Glutamatergic neuron (in vitro differentiated cells): Measurements from ENCODE around the gene JAG1. TPM values are rescaled to one million over a fixed set of nuclear protein-coding genes. Genes with fewer than 3 reads are reported as not detected.

Experiments used
- DNase-seq: peaks from one replicate; pipeline ENCODE4 v3.0.0; 2022
- H3K27ac Mint-ChIP-seq: one replicate; pipeline ENCODE4 v1.8.0; 2020; ENCODE audit warnings: mild to moderate bottlenecking, mixed read lengths, inconsistent platforms; ENCODE audit not compliant: unreplicated experiment
- H3K27me3 Mint-ChIP-seq: one replicate; pipeline ENCODE4 v1.8.0; 2020; ENCODE audit warnings: mild to moderate bottlenecking, moderate library complexity, mixed read lengths, inconsistent platforms; ENCODE audit not compliant: unreplicated experiment
- H3K36me3 Mint-ChIP-seq: one replicate; pipeline ENCODE4 v1.8.0; 2020; ENCODE audit warnings: mild to moderate bottlenecking, mixed read lengths, inconsistent platforms; ENCODE audit not compliant: unreplicated experiment
- H3K4me1 Mint-ChIP-seq: one replicate; pipeline ENCODE4 v1.8.0; 2020; ENCODE audit warnings: mild to moderate bottlenecking, low read depth, mixed read lengths, inconsistent platforms; ENCODE audit not compliant: unreplicated experiment
- H3K4me3 Mint-ChIP-seq: one replicate; pipeline ENCODE4 v1.8.0; 2020; ENCODE audit warnings: mild to moderate bottlenecking, mixed read lengths, inconsistent platforms; ENCODE audit not compliant: unreplicated experiment
- H3K9me3 Mint-ChIP-seq: one replicate; pipeline ENCODE4 v1.8.0; 2020; ENCODE audit warnings: mild to moderate bottlenecking, moderate library complexity, mixed read lengths, inconsistent platforms; ENCODE audit not compliant: unreplicated experiment
- CTCF ChIP-seq: fragments of 200-600 bp; sonication (generic); IDR thresholded peaks from one replicate; pipeline ENCODE4 v1.5.0; 2021; ENCODE audit not compliant: partially characterized antibody, unreplicated experiment
- total RNA-seq: library from RNA; stranded (reverse); fragmentation: NEBNext Ultra II Directional; extraction: Animal tissue kit (Norgen Biotek cat#: 25700); gene quantifications from one replicate; pipeline ENCODE4 v1.2.1, GENCODE V29; 2021; ENCODE audit not compliant: unreplicated experiment

The JAG1 gene
- total RNA-seq, 1 donor from 2014 or later, result 11.4 TPM

GRCh38 chr20:10708351-10709185, 34.8 kb upstream of the JAG1 start:
- no peaks in the 10 kb centered on the region for H3K27me3 Mint-ChIP-seq
- no peaks in the 10 kb centered on the region for H3K9me3 Mint-ChIP-seq
- peaks cover 10% of the 10 kb centered on the region for H3K4me1 Mint-ChIP-seq
- no peaks in the 10 kb centered on the region for H3K36me3 Mint-ChIP-seq
- no peak for DNase-seq
- no peak overlapping the region for H3K27ac Mint-ChIP-seq
- TF ChIP-seq CTCF, result no peak
- H3K4me3 Mint-ChIP-seq, result no peak overlapping the region

- Mint-ChIP-seq H3K4me1 (peaks cover 4% of the 10 kb centered on the region), H3K36me3 (no peaks in the 10 kb centered on the region)
These were observed 34.0 kb upstream of the JAG1 start for GRCh38 chr20:10707791-10708190.

GRCh38 chr20:10707068-10707467, 33.3 kb upstream of the JAG1 start:
- H3K27me3 Mint-ChIP-seq, result no peaks in the 10 kb centered on the region
- no peak for DNase-seq
- peaks cover under 1% of the 10 kb centered on the region for H3K4me1 Mint-ChIP-seq
- TF ChIP-seq CTCF, result no peak
- H3K4me3 Mint-ChIP-seq, result no peak overlapping the region
- no peaks in the 10 kb centered on the region for H3K9me3 Mint-ChIP-seq
- no peaks in the 10 kb centered on the region for H3K36me3 Mint-ChIP-seq
- H3K27ac Mint-ChIP-seq, result no peak overlapping the region

More at GRCh38 chr20:10707791-10708190, 34.0 kb upstream of the JAG1 start:
- DNase-seq, result no peak
- no peak overlapping the region for H3K4me3 Mint-ChIP-seq
- H3K9me3 Mint-ChIP-seq, result no peaks in the 10 kb centered on the region
- TF ChIP-seq CTCF, result no peak
- H3K27ac Mint-ChIP-seq, result no peak overlapping the region
- no peaks in the 10 kb centered on the region for H3K27me3 Mint-ChIP-seq

GRCh38 chr20:10706460-10706811, 32.6 kb upstream of the JAG1 start:
- no peak overlapping the region for H3K27ac Mint-ChIP-seq
- no peak for TF ChIP-seq CTCF
- H3K36me3 Mint-ChIP-seq, result no peaks in the 10 kb centered on the region
- no peak for DNase-seq
- no peaks in the 10 kb centered on the region for H3K4me1 Mint-ChIP-seq
- no peak overlapping the region for H3K4me3 Mint-ChIP-seq
- H3K9me3 Mint-ChIP-seq, result no peaks in the 10 kb centered on the region
- no peaks in the 10 kb centered on the region for H3K27me3 Mint-ChIP-seq

GRCh38 chr20:10705801-10706459, 32.1 kb upstream of the JAG1 start:
- H3K27ac Mint-ChIP-seq, result no peak overlapping the region
- H3K36me3 Mint-ChIP-seq, result no peaks in the 10 kb centered on the region
- no peaks in the 10 kb centered on the region for H3K4me1 Mint-ChIP-seq
- DNase-seq, result no peak
- H3K27me3 Mint-ChIP-seq, result no peaks in the 10 kb centered on the region
- TF ChIP-seq CTCF, result no peak
- H3K9me3 Mint-ChIP-seq, result no peaks in the 10 kb centered on the region
- H3K4me3 Mint-ChIP-seq, result no peak overlapping the region
